Tibial nerve (tissue), 4 donors: ENCODE data around the gene MTCL3.

Experiments used
- EP300 ChIP-seq, 2 donors: sonication (generic); formaldehyde crosslinking; IDR thresholded peaks; one replicate each; pipeline ENCODE4 v1.6.1; 2017; ENCODE audit warnings: antibody characterized with exemption in 2 of 2, mild to moderate bottlenecking in 1 of 2
- TF ChIP-seq, protein P1 (sequence below), 5 experiments: fragments of 200-600 bp in 3 of 5; fragments of 450-650 bp in 2 of 5; sonication (generic) in 3 of 5; IDR thresholded peaks; one replicate each; pipeline ENCODE4 v1.5.1; 2016 to 2019; ENCODE audit warnings: antibody characterized with exemption in 5 of 5, mild to moderate bottlenecking in 3 of 5, moderate library complexity in 2 of 5

DNA sequence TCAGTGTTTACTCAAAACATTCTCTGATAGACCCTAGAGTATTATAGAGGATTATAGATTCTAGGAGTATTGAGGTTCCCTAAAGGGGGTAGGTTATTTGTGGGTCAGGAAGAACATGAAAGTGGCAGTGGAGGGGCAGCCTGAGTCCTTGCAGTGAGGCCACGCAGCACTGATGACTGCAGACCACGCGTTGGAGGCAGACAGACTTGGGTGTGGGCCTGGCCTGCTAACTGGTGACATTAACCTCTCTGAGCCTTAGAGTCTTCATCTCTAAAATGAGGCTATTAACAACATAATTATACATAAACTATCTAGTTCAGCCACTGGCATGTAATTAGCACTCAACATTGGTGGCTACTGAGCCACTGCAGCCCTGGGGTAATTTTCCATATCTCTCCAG, 16.1 kb downstream of the MTCL3 start:
- TF ChIP-seq EP300 (IDR thresholded peaks at IDR 0.05): no peak
- TF ChIP-seq, protein P1, sequence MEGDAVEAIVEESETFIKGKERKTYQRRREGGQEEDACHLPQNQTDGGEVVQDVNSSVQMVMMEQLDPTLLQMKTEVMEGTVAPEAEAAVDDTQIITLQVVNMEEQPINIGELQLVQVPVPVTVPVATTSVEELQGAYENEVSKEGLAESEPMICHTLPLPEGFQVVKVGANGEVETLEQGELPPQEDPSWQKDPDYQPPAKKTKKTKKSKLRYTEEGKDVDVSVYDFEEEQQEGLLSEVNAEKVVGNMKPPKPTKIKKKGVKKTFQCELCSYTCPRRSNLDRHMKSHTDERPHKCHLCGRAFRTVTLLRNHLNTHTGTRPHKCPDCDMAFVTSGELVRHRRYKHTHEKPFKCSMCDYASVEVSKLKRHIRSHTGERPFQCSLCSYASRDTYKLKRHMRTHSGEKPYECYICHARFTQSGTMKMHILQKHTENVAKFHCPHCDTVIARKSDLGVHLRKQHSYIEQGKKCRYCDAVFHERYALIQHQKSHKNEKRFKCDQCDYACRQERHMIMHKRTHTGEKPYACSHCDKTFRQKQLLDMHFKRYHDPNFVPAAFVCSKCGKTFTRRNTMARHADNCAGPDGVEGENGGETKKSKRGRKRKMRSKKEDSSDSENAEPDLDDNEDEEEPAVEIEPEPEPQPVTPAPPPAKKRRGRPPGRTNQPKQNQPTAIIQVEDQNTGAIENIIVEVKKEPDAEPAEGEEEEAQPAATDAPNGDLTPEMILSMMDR (IDR thresholded peaks at IDR 0.05): no peak
